HepG2 (cell line): ENCODE results near the gene DAPP1. TPM values are rescaled to one million over a fixed set of nuclear protein-coding genes. Genes with fewer than 3 reads are reported as not detected.

Experiments
- ATAC-seq: fragments of 200-7000 bp; cut with Tn5 transposase; 3 replicates; pipeline ENCODE4 v1.9.1; 2020; ENCODE audit warnings: mild to moderate bottlenecking, moderate library complexity
- BruUV-seq: library from RNA; stranded (reverse); fragments of 400-500 nt; replicated peaks from 2 replicates; lab custom pipeline; 2021; lab: Mats Ljungman, UMichigan
- CTCF ChIA-PET: fragments of 300-600 bp; formaldehyde crosslinking; extraction: SDS; loops from one replicate; lab custom pipeline; 2021; ENCODE audit warnings: low total read pairs, inconsistent platforms, low intra/inter-chr PET ratio; lab: Yijun Ruan, JAX
- POLR2A ChIA-PET: fragments of 350-600 bp; sonication (Branson Sonifier 250); formaldehyde crosslinking; loops from one replicate; lab custom pipeline; 2020; ENCODE audit warnings: antibody characterized with exemption, inconsistent platforms; lab: Yijun Ruan, JAX
- DNase-seq: peaks from one replicate; pipeline ENCODE4 v3.0.0-alpha.2; 2015; ENCODE audit warnings: low spot score
- FAIRE-seq: peaks from 3 replicates; lab custom pipeline; 2011; peaks lifted over from hg19 to GRCh38; lab: Jason Lieb, UNC
- H2AFZ ChIP-seq: one replicate; pipeline ENCODE4 v1.6.1; 2011; ENCODE audit warnings: low read length, inconsistent platforms
- H3K27ac ChIP-seq: fragments of 300-600 bp; 3 replicates; pipeline ENCODE4 v1.8.0; 2011; ENCODE audit warnings: mixed run types, mild to moderate bottlenecking, mixed read lengths, low read length, inconsistent platforms; ENCODE audit not compliant: insufficient read depth; ENCODE audit errors: extremely low read length
- H3K27me3 ChIP-seq, 2 experiments: fragments of 200-600 bp in 1 of 2; 2 replicates in 1 of 2; 3 replicates in 1 of 2; pipeline versions ENCODE4 v1.6.0 to v1.8.0; 2011; ENCODE audit warnings: low read length in 2 of 2, mild to moderate bottlenecking in 2 of 2, moderate library complexity in 2 of 2, inconsistent platforms in 1 of 2; ENCODE audit not compliant: insufficient read depth in 2 of 2, control insufficient read depth in 1 of 2
- H3K36me3 ChIP-seq, 2 experiments: fragments of 200-600 bp in 1 of 2; replicated peaks in 1 of 2; 2 replicates in 1 of 2; 3 replicates in 1 of 2; pipeline versions ENCODE4 v1.5.1 to v1.8.0; 2011; ENCODE audit warnings: low read length in 2 of 2, inconsistent platforms in 1 of 2; ENCODE audit not compliant: insufficient read depth in 2 of 2, control insufficient read depth in 1 of 2
- H3K4me1 ChIP-seq: 2 replicates; pipeline ENCODE4 v1.5.1; 2012; ENCODE audit warnings: low read length, inconsistent platforms; ENCODE audit not compliant: insufficient read depth
- H3K4me2 ChIP-seq: 2 replicates; pipeline ENCODE4 v1.6.0; 2011; ENCODE audit warnings: low read depth, low read length, inconsistent platforms
- H3K4me3 ChIP-seq, 3 experiments: fragments of 200-600 bp in 1 of 3; sonication (generic), shearing (Covaris generic) in 1 of 3; replicated peaks in 1 of 3; 2 replicates each; pipeline ENCODE4 v1.5.1; 2011 to 2016; ENCODE audit warnings: low read length in 3 of 3, inconsistent platforms in 2 of 3, low read depth in 2 of 3, mild to moderate bottlenecking in 2 of 3, control low read depth in 1 of 3, mixed read lengths in 1 of 3; ENCODE audit not compliant: insufficient read depth in 1 of 3
- H3K79me2 ChIP-seq: one replicate; pipeline ENCODE4 v1.6.1; 2011; ENCODE audit warnings: low read length, inconsistent platforms; ENCODE audit not compliant: insufficient read depth
- H3K9ac ChIP-seq: 2 replicates; pipeline ENCODE4 v1.6.0; 2011; ENCODE audit warnings: mild to moderate bottlenecking, low read depth, low read length, inconsistent platforms; ENCODE audit not compliant: insufficient read depth
- H3K9me3 ChIP-seq: 2 replicates; pipeline ENCODE4 v1.5.1; 2012; ENCODE audit warnings: mild to moderate bottlenecking, low read length
- H4K20me1 ChIP-seq: 2 replicates; pipeline ENCODE4 v1.6.0; 2011; ENCODE audit warnings: inconsistent platforms, mild to moderate bottlenecking, low read length, moderate library complexity; ENCODE audit not compliant: insufficient read depth
- DR1 ChIP-seq: sonication (generic); formaldehyde crosslinking; IDR thresholded peaks from 2 replicates; pipeline ENCODE4 v1.8.0; 2021; ENCODE audit warnings: mild to moderate bottlenecking, missing genetic modification reagents, inconsistent platforms
- EZH2 ChIP-seq: conservative IDR thresholded peaks from 2 replicates; pipeline ENCODE4 v1.6.1; 2012; ENCODE audit warnings: mild to moderate bottlenecking, low read depth, low read length, moderate library complexity
- FIP1L1 ChIP-seq: fragments of 200-400 bp; formaldehyde crosslinking; IDR thresholded peaks from 2 replicates; pipeline ENCODE4 v1.6.1; 2018; ENCODE audit warnings: low read depth, mild to moderate bottlenecking, low read length, moderate library complexity, borderline replicate concordance; ENCODE audit not compliant: insufficient read depth
- PBX3 ChIP-seq: sonication (generic); formaldehyde crosslinking; IDR thresholded peaks from 2 replicates; pipeline ENCODE4 v1.8.1; 2023; ENCODE audit warnings: missing genetic modification reagents, inconsistent platforms, borderline replicate concordance
- RAD51 ChIP-seq: fragments of 450-650 bp; IDR thresholded peaks from 2 replicates; pipeline ENCODE4 v1.6.1; 2016; ENCODE audit warnings: borderline replicate concordance
- SNAPC5 ChIP-seq: sonication (generic); formaldehyde crosslinking; IDR thresholded peaks from 2 replicates; pipeline ENCODE4 v1.8.1; 2023; ENCODE audit warnings: mild to moderate bottlenecking, missing genetic modification reagents, borderline replicate concordance
- SUZ12 ChIP-seq: fragments of 150-350 bp; IDR thresholded peaks from 2 replicates; pipeline ENCODE4 v1.6.1; 2014; ENCODE audit warnings: low read depth, low read length
- THAP8 ChIP-seq: sonication (generic); formaldehyde crosslinking; IDR thresholded peaks from 2 replicates; pipeline ENCODE4 v1.5.1; 2020; ENCODE audit warnings: missing genetic modification reagents, mild to moderate bottlenecking, borderline replicate concordance
- WIZ ChIP-seq: sonication (generic); formaldehyde crosslinking; IDR thresholded peaks from 2 replicates; pipeline ENCODE4 v1.5.1; 2020; ENCODE audit warnings: mild to moderate bottlenecking, missing genetic modification reagents
- ZNF264 ChIP-seq: sonication (generic); formaldehyde crosslinking; IDR thresholded peaks from 2 replicates; pipeline ENCODE4 v1.4.0; 2020; ENCODE audit warnings: missing genetic modification reagents
- ZNF660 ChIP-seq: sonication (generic); formaldehyde crosslinking; IDR thresholded peaks from 2 replicates; pipeline ENCODE4 v1.5.1; 2020; ENCODE audit warnings: mild to moderate bottlenecking, low read depth, missing genetic modification reagents, borderline replicate concordance
- WGBS: methylation state at CpG from one replicate; pipeline ENCODE4 v1.1.6; 2017; ENCODE audit warnings: low lambda C conversion rate; 5-methylcytosine and 5-hydroxymethylcytosine counted together
- in situ Hi-C: cut with HindIII; loops from 2 replicates; pipeline ENCODE4 v1.10.0; 2017; ENCODE audit warnings: low pct_unique_long_range_greater_than_20kb; ENCODE audit not compliant: extremely low pct_ligation_motif_present
- intact Hi-C: fragments of 100-400 bp; cut with micrococcal nuclease; formaldehyde crosslinking; loops from one replicate; pipeline ENCODE4 v1.10.0; 2022; ENCODE audit not compliant: unreplicated experiment
- polyA plus RNA-seq, 8 experiments: library from polyadenylated mRNA; depleted of rRNA in 3 of 8; stranded (reverse) in 7 of 8; unstranded in 1 of 8; fragments of >200 nt; fragmentation: Illumina TruSeq in 4 of 8; extraction: Trizol in 4 of 8; gene quantifications; 2 replicates each; pipeline versions ENCODE4 v1.2.1 to v1.2.3, GENCODE V29; 2011 to 2016; ENCODE audit warnings: low read depth in 4 of 8, missing spikeins in 1 of 8, mixed read lengths in 1 of 8; ENCODE audit not compliant: insufficient read depth in 1 of 8
- total RNA-seq, 5 experiments: library from RNA; depleted of rRNA; stranded (reverse); fragments of >200 nt; fragmentation: Illumina TruSeq; extraction: Trizol; gene quantifications; 2 replicates each; pipeline ENCODE4 v1.2.3, GENCODE V29; 2016; ENCODE audit warnings: low read depth in 1 of 5

Gene DAPP1
- total and polyA plus RNA-seq, 2 of the 13 experiments (the other 11 are each of a cell fraction or from before 2014, with no cell fraction given) = not detected

GRCh38 chr4:99847362-99847976 is 30.8 kb downstream of the DAPP1 start (continued):
- TF ChIP-seq THAP8 (CRISPR knock-in tag) (no peak), SNAPC5 (no peak)

GRCh38 chr4:99848591-99849001 is 32.0 kb downstream of the DAPP1 start:
- no peaks in the 10 kb centered on the region for H3K36me3 ChIP-seq

More at GRCh38 chr4:99848591-99849001, 32.0 kb downstream of the DAPP1 start:
- ATAC-seq = no peak
- Histone ChIP-seq H3K4me1 (no peaks in the 10 kb centered on the region), H3K9me3 (no peaks in the 10 kb centered on the region), H3K27ac (no peak overlapping the region), H2AFZ (no peak overlapping the region)
- FAIRE-seq = no peak
- WGBS = 68% methylated on average over 4 of the region's 4 CpGs
- no peak for TF ChIP-seq ZNF660 (CRISPR knock-in tag)
- no peak for TF ChIP-seq SUZ12
- no peak for TF ChIP-seq PBX3 (CRISPR knock-in tag)
- no peak for TF ChIP-seq EZH2
- TF ChIP-seq WIZ (CRISPR knock-in tag) = no peak
- TF ChIP-seq DR1 = no peak
- no peak for TF ChIP-seq ZNF264 (CRISPR knock-in tag)
- TF ChIP-seq FIP1L1 = no peak
- TF ChIP-seq RAD51 = no peak
- TF ChIP-seq, all 625 proteins: peak for 0
- Histone ChIP-seq H3K27me3 (no peaks in the 10 kb centered on the region; a peak in 1 of 5 replicates), H3K79me2 (no peaks in the 10 kb centered on the region), H4K20me1 (no peaks in the 10 kb centered on the region), H3K4me3 (no peak overlapping the region), H3K9ac (no peak overlapping the region), H3K4me2 (no peak overlapping the region)
- CTCF ChIA-PET = no interaction called here
- in situ Hi-C loops (no loop called here), intact Hi-C loops (no loop called here)
- no peak for DNase-seq
- BruUV-seq = no TSS peak
- POLR2A ChIA-PET = no interaction called here
